Nasal cavity respiratory epithelium epithelial cell of viscerocranial mucosa (primary cell): Measurements from ENCODE around the gene HNRNPD. TPM values are rescaled to one million over a fixed set of nuclear protein-coding genes. Genes with fewer than 3 reads are reported as not detected.

ENCODE experiments used
- total RNA-seq: library from RNA; depleted of rRNA; stranded (reverse); fragments of >200 nt; gene quantifications from 2 replicates; pipeline ENCODE4 v1.2.3, GENCODE V29; 2014

The HNRNPD gene
- total RNA-seq: 17.4 and 57.3 TPM in 2 replicates

GRCh38 chr4:82373816-82374625 lies at the start of gene HNRNPD:
TSS of gene HNRNPD (minus strand) at chr4:82373991. CDS start at chr4:82373678, 313 bp downstream.

Other genes with a start within 250 kb of the HNRNPD start
- 99.5 and 149 TPM in 2 replicates for gene HNRNPDL, start 56.5 kb upstream of the HNRNPD start, total RNA-seq
- gene ENOPH1, start 56.6 kb upstream of the HNRNPD start, total RNA-seq: 111 and 119 TPM in 2 replicates
- under 0.01 and 0.28 TPM in 2 replicates for gene TMEM150C, start 188.0 kb upstream of the HNRNPD start, total RNA-seq